ENCODE data around the gene RAB4B. TPM values are rescaled to one million over a fixed set of nuclear protein-coding genes. Genes with fewer than 3 reads are reported as not detected.
"Not testable (repeated sequence)": the region's sequence is repeated elsewhere in the genome, so short reads cannot be mapped to it uniquely, and the experiment has no call there.

The RAB4B gene
- total RNA-seq, 1 experiment from 2014 or later: 9.1 TPM

GRCh38 chr19:40759352-40759751 lies 18.7 kb upstream of the RAB4B start:
- H3K4me1 ChIP-seq (ENCODE audit: insufficient read depth, low read length, poor library complexity, severe bottlenecking): peaks cover 3% of the 10 kb centered on the region
- H3K27ac ChIP-seq (ENCODE audit: low read depth, low read length, poor library complexity, severe bottlenecking): no peak overlapping the region
- POLR2A ChIA-PET (ENCODE audit: low non-redundant PET): no interaction called here
- no peak for TF ChIP-seq EZH2 (IDR thresholded peaks at IDR 0.05; ENCODE audit: borderline replicate concordance, low read depth, low read length, poor library complexity, severe bottlenecking)
- TF ChIP-seq, protein P1, sequence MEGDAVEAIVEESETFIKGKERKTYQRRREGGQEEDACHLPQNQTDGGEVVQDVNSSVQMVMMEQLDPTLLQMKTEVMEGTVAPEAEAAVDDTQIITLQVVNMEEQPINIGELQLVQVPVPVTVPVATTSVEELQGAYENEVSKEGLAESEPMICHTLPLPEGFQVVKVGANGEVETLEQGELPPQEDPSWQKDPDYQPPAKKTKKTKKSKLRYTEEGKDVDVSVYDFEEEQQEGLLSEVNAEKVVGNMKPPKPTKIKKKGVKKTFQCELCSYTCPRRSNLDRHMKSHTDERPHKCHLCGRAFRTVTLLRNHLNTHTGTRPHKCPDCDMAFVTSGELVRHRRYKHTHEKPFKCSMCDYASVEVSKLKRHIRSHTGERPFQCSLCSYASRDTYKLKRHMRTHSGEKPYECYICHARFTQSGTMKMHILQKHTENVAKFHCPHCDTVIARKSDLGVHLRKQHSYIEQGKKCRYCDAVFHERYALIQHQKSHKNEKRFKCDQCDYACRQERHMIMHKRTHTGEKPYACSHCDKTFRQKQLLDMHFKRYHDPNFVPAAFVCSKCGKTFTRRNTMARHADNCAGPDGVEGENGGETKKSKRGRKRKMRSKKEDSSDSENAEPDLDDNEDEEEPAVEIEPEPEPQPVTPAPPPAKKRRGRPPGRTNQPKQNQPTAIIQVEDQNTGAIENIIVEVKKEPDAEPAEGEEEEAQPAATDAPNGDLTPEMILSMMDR (conservative IDR thresholded peaks at IDR 0.05; ENCODE audit: low read depth, low read length): no peak
- peaks cover 86% of the 10 kb centered on the region for H3K36me3 ChIP-seq (ENCODE audit: insufficient read depth, low read length, poor library complexity, severe bottlenecking)
- intact Hi-C loops (cut with micrococcal nuclease; ENCODE audit: unreplicated experiment): no loop called here
- BruUV-seq (replicated peaks): no TSS peak
- no peak overlapping the region for H3K4me3 ChIP-seq (ENCODE audit: low read depth, low read length, poor library complexity, severe bottlenecking)
- H3K9me3 ChIP-seq (ENCODE audit: low read depth, low read length, poor library complexity, severe bottlenecking): no peaks in the 10 kb centered on the region
- no peak for DNase-seq (ENCODE audit: low spot score)
- CTCF ChIA-PET: no interaction called here
- H3K27me3 ChIP-seq (replicated peaks; ENCODE audit: insufficient read depth, low read depth, low read length, poor library complexity): no peaks in the 10 kb centered on the region

- Histone ChIP-seq H3K4me1 (ENCODE audit: insufficient read depth, low read length, poor library complexity, severe bottlenecking) (no peaks in the 10 kb centered on the region), H3K9me3 (ENCODE audit: low read depth, low read length, poor library complexity, severe bottlenecking) (no peaks in the 10 kb centered on the region), H3K27me3 (replicated peaks; ENCODE audit: insufficient read depth, low read depth, low read length, poor library complexity) (no peaks in the 10 kb centered on the region), H3K36me3 (ENCODE audit: insufficient read depth, low read length, poor library complexity, severe bottlenecking) (peaks cover 80% of the 10 kb centered on the region), H3K27ac (ENCODE audit: low read depth, low read length, poor library complexity, severe bottlenecking) (peak overlapping the region; percentile 47), H3K4me3 (ENCODE audit: low read depth, low read length, poor library complexity, severe bottlenecking) (no peak overlapping the region)
- intact Hi-C loops (cut with micrococcal nuclease; ENCODE audit: unreplicated experiment): no loop called here
- DNase-seq (ENCODE audit: low spot score): no peak
- CTCF ChIA-PET: interaction anchor here (1.0 kb wide), 1 partner anchor 8 kb away, joined by 5 read pairs; no protein-coding TSS in a partner anchor
- no TSS peak for BruUV-seq (replicated peaks)
- POLR2A ChIA-PET (ENCODE audit: low non-redundant PET): no interaction called here
- no peak for TF ChIP-seq EZH2 (IDR thresholded peaks at IDR 0.05; ENCODE audit: borderline replicate concordance, low read depth, low read length, poor library complexity, severe bottlenecking)
Measured at GRCh38 chr19:40762754-40763470, 15.1 kb upstream of the RAB4B start.

- Histone ChIP-seq H3K27me3 (replicated peaks; ENCODE audit: insufficient read depth, low read depth, low read length, poor library complexity) (no peaks in the 10 kb centered on the region), H3K4me1 (ENCODE audit: insufficient read depth, low read length, poor library complexity, severe bottlenecking) (no peaks in the 10 kb centered on the region), H3K36me3 (ENCODE audit: insufficient read depth, low read length, poor library complexity, severe bottlenecking) (peaks cover 75% of the 10 kb centered on the region), H3K27ac (ENCODE audit: low read depth, low read length, poor library complexity, severe bottlenecking) (no peak overlapping the region), H3K4me3 (ENCODE audit: low read depth, low read length, poor library complexity, severe bottlenecking) (no peak overlapping the region), H3K9me3 (ENCODE audit: low read depth, low read length, poor library complexity, severe bottlenecking) (no peaks in the 10 kb centered on the region)
- no TSS peak for BruUV-seq (replicated peaks)
- ChIA-PET CTCF (interaction anchor here (1.0 kb wide), 1 partner anchor 9 kb away, joined by 5 read pairs; no protein-coding TSS in a partner anchor), POLR2A (ENCODE audit: low non-redundant PET) (no interaction called here)
- intact Hi-C loops (cut with micrococcal nuclease; ENCODE audit: unreplicated experiment): no loop called here
- no peak for DNase-seq (ENCODE audit: low spot score)
- TF ChIP-seq, protein P1 (conservative IDR thresholded peaks at IDR 0.05; ENCODE audit: low read depth, low read length): no peak
- no peak for TF ChIP-seq EZH2 (IDR thresholded peaks at IDR 0.05; ENCODE audit: borderline replicate concordance, low read depth, low read length, poor library complexity, severe bottlenecking)
Measured at GRCh38 chr19:40763526-40763925, 14.5 kb upstream of the RAB4B start.

GRCh38 chr19:40763963-40764362 lies 14.1 kb upstream of the RAB4B start:
- no TSS peak for BruUV-seq (replicated peaks)
- Histone ChIP-seq H3K4me1 (ENCODE audit: insufficient read depth, low read length, poor library complexity, severe bottlenecking) (no peaks in the 10 kb centered on the region), H3K36me3 (ENCODE audit: insufficient read depth, low read length, poor library complexity, severe bottlenecking) (peaks cover 72% of the 10 kb centered on the region), H3K27ac (ENCODE audit: low read depth, low read length, poor library complexity, severe bottlenecking) (no peak overlapping the region), H3K27me3 (replicated peaks; ENCODE audit: insufficient read depth, low read depth, low read length, poor library complexity) (no peaks in the 10 kb centered on the region), H3K9me3 (ENCODE audit: low read depth, low read length, poor library complexity, severe bottlenecking) (no peaks in the 10 kb centered on the region), H3K4me3 (ENCODE audit: low read depth, low read length, poor library complexity, severe bottlenecking) (no peak overlapping the region)
- ChIA-PET CTCF (no interaction called here), POLR2A (ENCODE audit: low non-redundant PET) (no interaction called here)
- no peak for DNase-seq (ENCODE audit: low spot score)
- intact Hi-C loops (cut with micrococcal nuclease; ENCODE audit: unreplicated experiment): no loop called here
- no peak for TF ChIP-seq EZH2 (IDR thresholded peaks at IDR 0.05; ENCODE audit: borderline replicate concordance, low read depth, low read length, poor library complexity, severe bottlenecking)
- TF ChIP-seq, protein P1 (conservative IDR thresholded peaks at IDR 0.05; ENCODE audit: low read depth, low read length): no peak

- H3K27ac ChIP-seq (ENCODE audit: low read depth, low read length, poor library complexity, severe bottlenecking); H3K4me1 ChIP-seq (ENCODE audit: insufficient read depth, low read length, poor library complexity, severe bottlenecking); BruUV-seq (replicated peaks); CTCF ChIA-PET; DNase-seq (ENCODE audit: low spot score); intact Hi-C loops (cut with micrococcal nuclease; ENCODE audit: unreplicated experiment); H3K9me3 ChIP-seq (ENCODE audit: low read depth, low read length, poor library complexity, severe bottlenecking); POLR2A ChIA-PET (ENCODE audit: low non-redundant PET); H3K4me3 ChIP-seq (ENCODE audit: low read depth, low read length, poor library complexity, severe bottlenecking); H3K27me3 ChIP-seq (replicated peaks; ENCODE audit: insufficient read depth, low read depth, low read length, poor library complexity): not testable (repeated sequence)
- H3K36me3 ChIP-seq (ENCODE audit: insufficient read depth, low read length, poor library complexity, severe bottlenecking): peaks cover 48% of the 10 kb centered on the region
Measured at GRCh38 chr19:40766385-40766784, 11.7 kb upstream of the RAB4B start.
